Measurements from ENCODE around the gene SORCS2.

GRCh38 chr4:7742807-7743280 lies 550.5 kb downstream of the SORCS2 start:
- no peak for TF ChIP-seq CTCF (optimal IDR thresholded peaks at IDR 0.05 in 1 of 3, IDR thresholded peaks at IDR 0.05 in 1 of 3, conservative IDR thresholded peaks at IDR 0.05 in 1 of 3; ENCODE audit: extremely low read depth in 1 of 3, insufficient read depth in 2 of 3, low read length in 3 of 3)
- no peak for TF ChIP-seq EZH2 (IDR thresholded peaks at IDR 0.05; ENCODE audit: low read length)

All from keratinocyte (primary cell).